ENCODE results near the gene OSBPL8.
"Not testable (repeated sequence)": the region's sequence is repeated elsewhere in the genome, so short reads cannot be mapped to it uniquely, and the experiment has no call there.

Gene OSBPL8

GRCh38 chr12:76391461-76391860, 168.1 kb downstream of the OSBPL8 start:
- FAIRE-seq (no peak), DNase-seq (ENCODE audit: insufficient read length, low spot score) (no peak)
- TF ChIP-seq CTCF (IDR thresholded peaks at IDR 0.05; ENCODE audit: insufficient read depth, missing control alignments), result no peak

GRCh38 chr12:76387614-76388013, 172.0 kb downstream of the OSBPL8 start:
- DNase-seq (ENCODE audit: insufficient read length, low spot score), result no peak
- no peak for FAIRE-seq
- TF ChIP-seq CTCF (IDR thresholded peaks at IDR 0.05; ENCODE audit: insufficient read depth, missing control alignments), result no peak

GRCh38 chr12:76384560-76384959, 175.0 kb downstream of the OSBPL8 start:
- no peak for TF ChIP-seq CTCF (IDR thresholded peaks at IDR 0.05; ENCODE audit: insufficient read depth, missing control alignments)
- FAIRE-seq, result no peak
- DNase-seq (ENCODE audit: insufficient read length, low spot score), result no peak

- DNase-seq (ENCODE audit: insufficient read length, low spot score) (no peak), FAIRE-seq (no peak)
- no peak for TF ChIP-seq CTCF (IDR thresholded peaks at IDR 0.05; ENCODE audit: insufficient read depth, missing control alignments)
These were observed 175.6 kb downstream of the OSBPL8 start for GRCh38 chr12:76383988-76384387.

- TF ChIP-seq CTCF (IDR thresholded peaks at IDR 0.05; ENCODE audit: insufficient read depth, missing control alignments), result no peak
- no peak for DNase-seq (ENCODE audit: insufficient read length, low spot score)
- no peak for FAIRE-seq
These were observed 180.3 kb downstream of the OSBPL8 start for GRCh38 chr12:76379261-76379660.

GRCh38 chr12:76376876-76377275, 182.7 kb downstream of the OSBPL8 start:
- not testable (repeated sequence) for DNase-seq (ENCODE audit: insufficient read length, low spot score)

GRCh38 chr12:76375939-76376338, 183.6 kb downstream of the OSBPL8 start:
- FAIRE-seq, result no peak
- DNase-seq (ENCODE audit: insufficient read length, low spot score), result no peak
- TF ChIP-seq CTCF (IDR thresholded peaks at IDR 0.05; ENCODE audit: insufficient read depth, missing control alignments), result no peak

More at GRCh38 chr12:76376876-76377275, 182.7 kb downstream of the OSBPL8 start:
- not testable (repeated sequence) for FAIRE-seq

GRCh38 chr12:76375470-76375869, 184.1 kb downstream of the OSBPL8 start:
- no peak for TF ChIP-seq CTCF (IDR thresholded peaks at IDR 0.05; ENCODE audit: insufficient read depth, missing control alignments)
- DNase-seq (ENCODE audit: insufficient read length, low spot score), result no peak
- no peak for FAIRE-seq
